Measurements from ENCODE around the gene PDE6G.

DNA sequence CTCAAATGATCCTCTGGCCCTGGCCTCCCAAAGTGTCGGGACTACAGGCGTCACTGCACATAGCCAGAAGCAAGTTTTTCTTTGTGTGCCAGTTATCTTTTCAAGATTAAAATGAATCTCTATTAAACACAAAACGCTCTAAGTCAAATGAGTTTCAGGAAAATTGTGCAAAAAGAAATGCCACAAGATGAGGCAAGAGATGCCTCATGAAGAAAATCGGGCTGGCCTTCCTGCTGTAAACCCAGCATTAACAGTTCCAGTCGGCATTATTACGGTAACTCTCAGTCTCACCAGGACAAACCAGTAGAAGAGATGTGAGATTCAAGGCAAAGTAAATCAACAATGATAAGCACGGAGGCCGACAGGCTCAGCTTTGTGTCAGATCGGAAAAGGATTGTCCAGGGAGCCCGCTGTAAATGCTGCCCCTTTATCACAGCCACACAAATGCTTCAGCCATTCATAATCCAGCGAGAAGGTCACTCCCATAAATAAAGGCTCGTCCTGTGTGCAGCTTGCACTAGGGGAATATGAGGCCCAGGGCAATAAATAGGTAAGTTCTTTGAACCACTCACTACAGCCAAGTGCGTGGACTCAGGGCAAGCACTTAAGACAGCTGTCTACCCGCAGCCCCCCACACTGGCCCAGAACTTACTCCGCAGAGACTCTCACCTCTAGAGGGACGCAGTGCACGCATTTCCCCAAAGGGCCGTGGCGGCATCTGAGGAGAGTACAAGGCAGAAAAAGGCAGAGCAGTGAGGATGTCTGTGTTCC is 46.6 kb downstream of the PDE6G start:
- TF ChIP-seq, protein P1, sequence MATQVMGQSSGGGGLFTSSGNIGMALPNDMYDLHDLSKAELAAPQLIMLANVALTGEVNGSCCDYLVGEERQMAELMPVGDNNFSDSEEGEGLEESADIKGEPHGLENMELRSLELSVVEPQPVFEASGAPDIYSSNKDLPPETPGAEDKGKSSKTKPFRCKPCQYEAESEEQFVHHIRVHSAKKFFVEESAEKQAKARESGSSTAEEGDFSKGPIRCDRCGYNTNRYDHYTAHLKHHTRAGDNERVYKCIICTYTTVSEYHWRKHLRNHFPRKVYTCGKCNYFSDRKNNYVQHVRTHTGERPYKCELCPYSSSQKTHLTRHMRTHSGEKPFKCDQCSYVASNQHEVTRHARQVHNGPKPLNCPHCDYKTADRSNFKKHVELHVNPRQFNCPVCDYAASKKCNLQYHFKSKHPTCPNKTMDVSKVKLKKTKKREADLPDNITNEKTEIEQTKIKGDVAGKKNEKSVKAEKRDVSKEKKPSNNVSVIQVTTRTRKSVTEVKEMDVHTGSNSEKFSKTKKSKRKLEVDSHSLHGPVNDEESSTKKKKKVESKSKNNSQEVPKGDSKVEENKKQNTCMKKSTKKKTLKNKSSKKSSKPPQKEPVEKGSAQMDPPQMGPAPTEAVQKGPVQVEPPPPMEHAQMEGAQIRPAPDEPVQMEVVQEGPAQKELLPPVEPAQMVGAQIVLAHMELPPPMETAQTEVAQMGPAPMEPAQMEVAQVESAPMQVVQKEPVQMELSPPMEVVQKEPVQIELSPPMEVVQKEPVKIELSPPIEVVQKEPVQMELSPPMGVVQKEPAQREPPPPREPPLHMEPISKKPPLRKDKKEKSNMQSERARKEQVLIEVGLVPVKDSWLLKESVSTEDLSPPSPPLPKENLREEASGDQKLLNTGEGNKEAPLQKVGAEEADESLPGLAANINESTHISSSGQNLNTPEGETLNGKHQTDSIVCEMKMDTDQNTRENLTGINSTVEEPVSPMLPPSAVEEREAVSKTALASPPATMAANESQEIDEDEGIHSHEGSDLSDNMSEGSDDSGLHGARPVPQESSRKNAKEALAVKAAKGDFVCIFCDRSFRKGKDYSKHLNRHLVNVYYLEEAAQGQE (IDR thresholded peaks at IDR 0.05; ENCODE audit: low read depth): no peak
- no peak for TF ChIP-seq RAD21 (IDR thresholded peaks at IDR 0.05; ENCODE audit: low read depth)
- no peak for TF ChIP-seq CEBPB (IDR thresholded peaks at IDR 0.05)
- TF ChIP-seq FOXM1 (IDR thresholded peaks at IDR 0.05; ENCODE audit: borderline replicate concordance, low read depth): no peak
- TF ChIP-seq CREB1 (IDR thresholded peaks at IDR 0.05; ENCODE audit: low read depth): no peak
- TF ChIP-seq, protein P2, sequence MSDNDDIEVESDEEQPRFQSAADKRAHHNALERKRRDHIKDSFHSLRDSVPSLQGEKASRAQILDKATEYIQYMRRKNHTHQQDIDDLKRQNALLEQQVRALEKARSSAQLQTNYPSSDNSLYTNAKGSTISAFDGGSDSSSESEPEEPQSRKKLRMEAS (IDR thresholded peaks at IDR 0.05): no peak
